ENCODE data around the gene CYB561D2.

The CYB561D2 gene

DNA sequence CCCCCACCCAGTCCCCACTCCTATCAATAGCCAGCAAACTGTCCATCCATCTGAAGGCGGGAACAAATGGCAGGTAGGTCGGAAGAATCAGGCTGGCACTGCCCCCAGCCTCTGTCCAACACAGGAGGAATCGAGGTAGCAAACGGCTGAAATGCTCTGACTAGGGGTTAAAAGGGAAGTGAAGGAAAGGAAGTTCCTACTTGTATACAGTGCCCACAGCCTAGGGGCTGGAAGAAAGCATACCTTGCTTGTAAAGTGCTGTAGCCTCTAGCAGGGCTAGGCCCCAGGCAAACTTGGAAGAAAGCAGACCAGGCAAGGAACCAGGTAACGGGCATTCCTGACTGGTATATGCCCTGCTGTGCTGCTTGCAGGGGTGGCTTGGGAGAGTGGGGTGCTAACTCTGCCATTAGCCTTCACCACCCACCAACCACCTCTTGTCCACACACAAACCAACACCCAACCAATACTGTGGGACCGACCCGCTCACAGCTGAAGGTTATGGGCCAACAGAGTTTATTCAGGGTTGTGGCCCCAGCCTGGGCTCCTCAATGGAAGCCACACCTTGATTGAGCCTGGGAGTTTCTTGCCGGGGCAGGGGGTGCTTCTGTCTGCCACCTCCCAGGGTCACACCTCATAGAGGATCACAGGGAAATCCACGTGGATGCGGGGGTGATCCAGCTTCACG lies 25.0 kb upstream of the CYB561D2 start:
- TF ChIP-seq, protein P1, sequence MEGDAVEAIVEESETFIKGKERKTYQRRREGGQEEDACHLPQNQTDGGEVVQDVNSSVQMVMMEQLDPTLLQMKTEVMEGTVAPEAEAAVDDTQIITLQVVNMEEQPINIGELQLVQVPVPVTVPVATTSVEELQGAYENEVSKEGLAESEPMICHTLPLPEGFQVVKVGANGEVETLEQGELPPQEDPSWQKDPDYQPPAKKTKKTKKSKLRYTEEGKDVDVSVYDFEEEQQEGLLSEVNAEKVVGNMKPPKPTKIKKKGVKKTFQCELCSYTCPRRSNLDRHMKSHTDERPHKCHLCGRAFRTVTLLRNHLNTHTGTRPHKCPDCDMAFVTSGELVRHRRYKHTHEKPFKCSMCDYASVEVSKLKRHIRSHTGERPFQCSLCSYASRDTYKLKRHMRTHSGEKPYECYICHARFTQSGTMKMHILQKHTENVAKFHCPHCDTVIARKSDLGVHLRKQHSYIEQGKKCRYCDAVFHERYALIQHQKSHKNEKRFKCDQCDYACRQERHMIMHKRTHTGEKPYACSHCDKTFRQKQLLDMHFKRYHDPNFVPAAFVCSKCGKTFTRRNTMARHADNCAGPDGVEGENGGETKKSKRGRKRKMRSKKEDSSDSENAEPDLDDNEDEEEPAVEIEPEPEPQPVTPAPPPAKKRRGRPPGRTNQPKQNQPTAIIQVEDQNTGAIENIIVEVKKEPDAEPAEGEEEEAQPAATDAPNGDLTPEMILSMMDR (IDR thresholded peaks at IDR 0.05), result no peak

GRCh38 chr3:50326182-50326541 lies 24.5 kb upstream of the CYB561D2 start:
- TF ChIP-seq, protein P1 (IDR thresholded peaks at IDR 0.05), result no peak

DNA sequence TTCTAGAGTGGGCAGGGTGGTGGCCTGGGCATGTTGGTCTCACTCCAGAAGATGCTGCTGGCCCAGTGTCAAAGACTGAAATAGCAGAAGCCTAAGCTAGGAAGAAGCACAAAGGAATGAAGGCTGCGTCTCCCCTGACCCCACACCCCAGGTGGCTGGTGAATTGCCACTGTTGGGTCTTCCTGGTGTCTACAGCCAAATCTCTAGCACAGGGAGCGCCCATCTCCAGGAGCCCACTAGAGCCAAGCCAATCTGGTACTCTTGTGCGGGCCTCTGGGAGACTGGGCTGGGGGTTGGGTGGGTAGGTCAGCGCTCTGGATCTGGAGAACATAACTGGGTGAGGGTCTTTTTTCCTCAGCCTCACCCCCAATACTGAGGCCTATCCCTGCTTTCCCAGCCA lies 23.5 kb upstream of the CYB561D2 start:
- TF ChIP-seq, protein P1 (IDR thresholded peaks at IDR 0.05), result no peak

DNA sequence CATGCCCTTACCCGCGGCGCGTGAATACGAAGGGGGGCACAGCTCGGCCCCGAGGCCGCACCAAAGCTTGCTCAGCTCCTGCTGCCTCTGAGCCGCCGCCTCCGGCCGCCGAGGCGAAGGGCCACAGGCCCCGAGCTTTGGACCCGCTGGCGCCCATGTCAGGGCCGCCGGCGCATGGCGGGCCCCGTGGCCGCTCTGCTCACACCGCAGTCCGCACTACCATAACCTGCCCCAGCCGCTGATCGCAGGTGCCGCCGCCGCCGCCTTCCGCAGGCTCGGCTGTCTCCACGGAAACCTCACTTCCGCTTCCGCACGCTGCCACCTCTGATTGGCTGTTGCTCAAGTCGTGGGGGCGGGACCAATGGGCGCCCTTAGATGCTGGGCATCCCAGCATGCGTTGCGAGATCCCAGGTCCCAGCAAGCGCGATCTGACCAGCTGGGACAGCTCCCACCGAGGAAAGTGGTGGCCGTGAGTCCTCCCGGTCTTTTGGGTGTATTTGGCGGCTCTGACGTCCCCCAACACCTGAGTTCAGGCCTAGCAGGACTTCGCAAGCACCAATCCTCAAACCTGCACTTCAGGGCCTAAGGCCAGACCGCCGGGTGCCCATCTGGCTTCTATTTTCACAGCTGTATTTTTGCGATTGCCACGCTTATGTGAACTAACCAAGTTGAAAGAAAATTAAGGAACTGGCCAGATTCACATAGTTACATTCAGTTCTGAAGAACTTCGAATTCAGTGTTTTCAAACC lies 22.5 kb upstream of the CYB561D2 start, which contains the start of gene TUSC2:
TUSC2 (minus strand) TSS at position 281 of the 749 bp plus-strand sequence; CDS start at position 157, 124 bp downstream.
- TF ChIP-seq, protein P1 (IDR thresholded peaks at IDR 0.05), result no peak

DNA sequence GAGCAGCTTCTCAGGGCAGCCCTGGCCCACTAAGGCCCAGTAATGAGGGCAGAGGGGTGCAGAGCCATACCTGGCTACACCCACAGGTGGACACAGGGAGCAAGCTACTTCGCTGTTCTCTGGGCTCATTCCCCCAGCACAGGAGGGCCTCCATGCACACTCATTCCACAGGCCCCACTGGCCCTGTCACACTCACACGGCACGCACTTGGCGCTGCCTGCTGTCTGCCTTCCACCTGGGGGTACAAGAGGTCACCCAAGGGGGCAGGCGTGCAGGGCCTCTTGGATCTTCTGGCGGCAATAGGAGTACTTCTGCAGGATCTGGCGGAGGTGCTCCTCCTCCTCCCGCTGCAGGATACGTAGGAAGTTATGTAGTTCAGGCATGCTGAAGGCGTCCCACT lies 20.3 kb upstream of the CYB561D2 start:
- TF ChIP-seq, protein P1 (IDR thresholded peaks at IDR 0.05), result no peak

GRCh38 chr3:50331364-50331907 lies 19.2 kb upstream of the CYB561D2 start:
- TF ChIP-seq, protein P1 (IDR thresholded peaks at IDR 0.05), result no peak

GRCh38 chr3:50333744-50334328 lies 16.8 kb upstream of the CYB561D2 start:
- TF ChIP-seq, protein P1 (IDR thresholded peaks at IDR 0.05), result no peak
